Cardiac muscle cell (in vitro differentiated cells and primary cell): ENCODE data around the gene TPD52L1. TPM values are rescaled to one million over a fixed set of nuclear protein-coding genes. Genes with fewer than 3 reads are reported as not detected.
A peak's percentile ranks its signal among the peaks of the same experiment; 100 is the strongest.

Experiments
- DNase-seq, 2 donors: peaks; one replicate each; pipeline versions ENCODE4 v3.0.0 to v3.0.0-alpha.2; 2010 to 2017; ENCODE audit warnings: low read depth in 1 of 2, low spot score in 1 of 2
- H3K27ac ChIP-seq: fragments of 200-600 bp; sonication (generic); 2 replicates; pipeline ENCODE4 v1.5.1; 2016
- H3K27me3 ChIP-seq: fragments of 200-600 bp; sonication (generic); 2 replicates; pipeline ENCODE4 v1.6.0; 2016; ENCODE audit warnings: control low read depth
- H3K36me3 ChIP-seq: fragments of 200-600 bp; sonication (generic); 2 replicates; pipeline ENCODE4 v1.5.1; 2016; ENCODE audit warnings: control low read depth
- H3K4me1 ChIP-seq: fragments of 200-600 bp; sonication (generic); 2 replicates; pipeline ENCODE4 v1.8.1; 2017; ENCODE audit warnings: low read depth, mild to moderate bottlenecking, mixed run types
- H3K4me3 ChIP-seq: fragments of 200-600 bp; sonication (generic); 2 replicates; pipeline ENCODE4 v1.5.1; 2016; ENCODE audit warnings: mild to moderate bottlenecking
- H3K9me3 ChIP-seq: fragments of 200-600 bp; sonication (generic); 2 replicates; pipeline ENCODE4 v1.5.1; 2017; ENCODE audit warnings: low read depth, mild to moderate bottlenecking, control low read depth
- CTCF ChIP-seq: IDR thresholded peaks from 2 replicates; pipeline ENCODE4 v1.5.1; 2012; ENCODE audit warnings: low read depth, mild to moderate bottlenecking, low read length
- polyA plus RNA-seq: library from polyadenylated mRNA; unstranded; fragments of >200 nt; fragmentation: Nextera tagmentation; extraction: Ambion mirVana; gene quantifications from 2 replicates; pipeline ENCODE4 v1.2.1, GENCODE V29; 2016
- total RNA-seq: library from RNA; depleted of rRNA; stranded (reverse); fragments of >200 nt; gene quantifications from 2 replicates; pipeline ENCODE4 v1.2.3, GENCODE V29; 2016

The TPD52L1 gene
- total and polyA plus RNA-seq, 2 experiments from 2014 or later: 49.2 to 72.8 TPM

DNA sequence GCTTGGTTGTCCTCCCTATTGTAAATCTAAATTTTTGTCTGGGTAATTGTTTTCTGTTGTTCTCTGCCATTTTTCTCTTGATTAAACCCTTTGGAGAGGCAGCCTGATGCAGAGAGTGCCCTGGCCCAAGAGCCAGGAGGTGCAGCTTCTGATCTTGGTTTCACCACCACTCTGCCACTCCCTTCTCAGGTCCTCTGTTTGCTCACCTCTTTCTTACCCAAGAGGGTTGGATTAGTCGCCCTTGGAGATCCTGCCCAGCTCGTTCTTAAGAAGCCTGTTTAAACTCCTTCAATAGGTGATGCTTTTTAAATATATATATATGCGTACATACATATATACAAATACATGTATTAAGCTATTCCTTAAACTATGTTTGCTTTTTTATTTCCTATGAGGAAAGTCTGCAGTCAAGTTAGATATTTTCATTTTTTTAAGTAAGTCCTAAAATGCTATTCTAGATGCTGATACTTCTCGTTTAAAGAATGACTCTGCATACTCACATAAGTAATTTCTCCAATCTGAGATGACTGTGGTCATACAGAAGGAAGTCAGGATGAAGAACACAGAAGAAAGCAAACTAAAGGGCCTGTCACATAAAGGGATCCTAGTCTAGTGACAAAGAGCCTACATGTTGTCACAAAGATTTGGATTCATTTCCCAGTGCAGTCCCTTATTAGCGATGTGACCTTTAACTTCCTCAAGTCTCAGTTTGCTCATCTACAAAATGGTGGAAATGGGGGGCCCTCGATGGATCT lies 19.9 kb downstream of the TPD52L1 start:
- Histone ChIP-seq H3K9me3 (no peaks in the 10 kb centered on the region), H3K4me3 (no peak overlapping the region), H3K27me3 (no peaks in the 10 kb centered on the region), H3K27ac (no peak overlapping the region), H3K36me3 (no peaks in the 10 kb centered on the region), H3K4me1 (peaks cover 23% of the 10 kb centered on the region)
- no peak for DNase-seq
- no peak for TF ChIP-seq CTCF

GRCh38 chr6:125174626-125175025 lies 21.1 kb downstream of the TPD52L1 start:
- no peaks in the 10 kb centered on the region for H3K27me3 ChIP-seq
- H3K4me3 ChIP-seq: no peak overlapping the region
- peak in 1 of 2 donors; percentile 64 for DNase-seq
- no peaks in the 10 kb centered on the region for H3K36me3 ChIP-seq
- peaks cover 32% of the 10 kb centered on the region for H3K4me1 ChIP-seq
- H3K27ac ChIP-seq: peak overlapping the region; percentile 16
- TF ChIP-seq CTCF: no peak
- H3K9me3 ChIP-seq: no peaks in the 10 kb centered on the region

DNA sequence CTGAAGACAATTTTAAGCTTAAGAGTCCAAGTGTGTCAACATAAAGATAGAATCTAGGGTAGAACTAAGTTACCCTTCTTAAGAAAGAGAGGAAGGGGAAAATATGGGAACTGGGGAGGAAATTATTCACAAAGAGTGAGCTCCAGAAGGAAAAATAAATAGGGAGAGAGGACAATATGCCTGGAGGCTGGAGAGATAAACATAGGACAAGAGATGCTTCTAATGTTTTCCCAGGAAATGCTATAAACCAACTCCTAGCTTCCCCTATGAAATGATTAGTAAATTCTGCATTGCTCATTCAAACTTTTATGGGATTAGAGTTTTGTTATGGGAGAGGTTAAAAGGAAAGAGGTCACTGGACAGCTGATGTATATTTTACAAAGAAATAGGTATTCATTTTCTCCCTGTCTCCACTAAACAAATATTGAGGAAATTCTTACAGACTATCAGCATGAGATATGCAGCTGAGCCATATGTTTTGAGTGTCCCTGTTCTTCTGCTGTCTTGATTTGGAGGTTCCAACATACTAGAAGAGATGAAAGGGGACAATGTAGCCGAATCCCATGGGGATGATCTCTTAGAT lies 22.0 kb downstream of the TPD52L1 start:
- Histone ChIP-seq H3K4me3 (no peak overlapping the region), H3K27ac (no peak overlapping the region), H3K27me3 (no peaks in the 10 kb centered on the region), H3K9me3 (no peaks in the 10 kb centered on the region), H3K36me3 (no peaks in the 10 kb centered on the region), H3K4me1 (peaks cover 38% of the 10 kb centered on the region)
- DNase-seq: no peak
- no peak for TF ChIP-seq CTCF

- H3K4me3 ChIP-seq: no peak overlapping the region
- no peak for DNase-seq
- H3K9me3 ChIP-seq: no peaks in the 10 kb centered on the region
- H3K27me3 ChIP-seq: no peaks in the 10 kb centered on the region
- H3K36me3 ChIP-seq: no peaks in the 10 kb centered on the region
- peaks cover 32% of the 10 kb centered on the region for H3K4me1 ChIP-seq
- no peak for TF ChIP-seq CTCF
- H3K27ac ChIP-seq: no peak overlapping the region
Measured at GRCh38 chr6:125182237-125183008, 28.9 kb downstream of the TPD52L1 start.

DNA sequence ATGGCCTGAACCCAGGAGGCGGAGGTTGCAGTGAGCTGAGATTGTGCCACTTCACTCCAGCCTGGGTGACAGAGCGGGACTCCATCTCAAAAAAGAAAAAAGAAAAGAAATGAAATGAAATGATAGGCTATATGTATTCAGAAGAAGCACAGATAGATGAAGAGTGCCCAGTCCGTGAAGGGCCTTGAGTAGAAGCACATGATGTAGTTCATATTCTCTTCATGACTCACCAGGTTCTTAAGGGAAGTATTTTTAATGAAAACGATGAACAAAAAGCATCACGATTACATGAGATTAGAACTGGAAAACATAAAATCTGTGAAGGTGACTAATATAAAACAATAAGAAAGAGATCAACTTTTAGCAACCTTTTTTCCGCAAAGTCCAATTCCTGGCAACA lies 29.8 kb downstream of the TPD52L1 start:
- no peak overlapping the region for H3K4me3 ChIP-seq
- peaks cover 36% of the 10 kb centered on the region for H3K4me1 ChIP-seq
- no peak for DNase-seq
- TF ChIP-seq CTCF: no peak
- H3K27me3 ChIP-seq: no peaks in the 10 kb centered on the region
- H3K27ac ChIP-seq: no peak overlapping the region
- H3K9me3 ChIP-seq: no peaks in the 10 kb centered on the region
- H3K36me3 ChIP-seq: no peaks in the 10 kb centered on the region
